ENCODE measurements around the gene OIT3.

The OIT3 gene

DNA sequence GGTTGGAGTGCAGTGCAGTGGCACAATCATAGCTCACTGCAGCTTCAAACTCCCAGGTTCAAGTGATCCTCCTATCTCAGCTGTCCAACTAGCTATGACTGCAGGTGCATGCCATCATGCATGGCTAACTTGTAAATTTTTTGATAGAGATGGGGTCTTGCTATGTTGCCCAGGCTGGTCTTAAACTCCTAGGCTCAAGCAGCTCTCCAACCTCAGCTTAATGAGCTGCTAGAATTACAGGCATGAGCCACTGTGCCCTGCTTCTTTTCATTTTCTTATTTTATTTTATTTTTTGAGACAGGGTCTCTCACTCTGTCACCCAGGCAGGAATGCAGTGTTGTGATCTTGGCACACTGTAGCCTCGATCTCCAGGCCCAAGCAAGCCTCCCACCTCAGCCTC, 53.4 kb downstream of the OIT3 start:
- TF ChIP-seq CREB1 (IDR thresholded peaks at IDR 0.05; ENCODE audit: low read depth) (no peak), YY1 (IDR thresholded peaks at IDR 0.05; ENCODE audit: low read depth) (no peak), TCF12 (IDR thresholded peaks at IDR 0.05; ENCODE audit: low read depth) (no peak), TEAD4 (IDR thresholded peaks at IDR 0.05) (no peak)

DNA sequence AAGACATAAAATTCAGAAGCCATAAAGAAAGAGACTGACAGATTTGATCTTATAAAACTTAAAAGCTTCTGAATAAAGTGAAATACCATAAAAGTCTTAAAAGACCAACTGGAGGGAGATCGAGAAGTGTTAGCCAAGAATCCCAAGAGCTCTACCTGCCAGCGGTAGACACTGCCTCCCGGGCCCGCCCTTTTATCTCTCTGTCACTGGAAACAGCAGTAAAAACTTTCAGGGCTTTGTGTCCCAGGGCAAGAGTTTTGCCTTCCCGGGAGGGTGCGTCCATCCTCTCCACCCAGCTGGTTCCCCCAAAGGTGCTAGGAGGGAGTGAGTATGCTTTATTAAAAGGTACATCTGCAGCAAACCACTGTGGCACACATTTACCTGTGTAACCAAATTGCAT, 55.2 kb downstream of the OIT3 start:
- no peak for TF ChIP-seq CREB1 (IDR thresholded peaks at IDR 0.05; ENCODE audit: low read depth)
- TF ChIP-seq YY1 (IDR thresholded peaks at IDR 0.05; ENCODE audit: low read depth): no peak

DNA sequence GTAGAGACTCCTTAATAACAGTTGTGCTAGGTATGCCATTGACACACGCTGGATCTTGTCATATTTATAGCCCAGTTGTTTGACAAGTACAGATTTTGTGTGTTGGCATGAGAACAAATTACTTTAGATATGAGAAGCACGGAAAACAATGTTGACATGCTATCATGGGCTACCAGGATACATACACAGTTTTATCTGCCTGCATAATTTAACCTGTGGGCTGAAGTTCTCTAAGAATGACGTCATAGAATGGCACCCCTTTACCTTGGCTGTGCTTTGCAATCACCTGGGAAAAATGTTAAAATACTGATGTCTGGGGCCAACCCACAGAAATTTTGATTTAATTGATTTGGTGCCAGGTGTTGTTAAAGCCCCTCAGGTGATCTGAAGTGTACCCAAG, 58.2 kb downstream of the OIT3 start:
- TF ChIP-seq TCF12 (IDR thresholded peaks at IDR 0.05; ENCODE audit: low read depth) (no peak), FOXM1 (IDR thresholded peaks at IDR 0.05; ENCODE audit: borderline replicate concordance, low read depth) (no peak), YY1 (IDR thresholded peaks at IDR 0.05; ENCODE audit: low read depth) (no peak), EGR1 (IDR thresholded peaks at IDR 0.05) (no peak), EP300 (IDR thresholded peaks at IDR 0.05; ENCODE audit: borderline replicate concordance) (no peak), RAD21 (IDR thresholded peaks at IDR 0.05; ENCODE audit: low read depth) (no peak), CEBPB (IDR thresholded peaks at IDR 0.05) (no peak), TAF1 (IDR thresholded peaks at IDR 0.05; ENCODE audit: low read depth) (no peak), ZBTB7A (IDR thresholded peaks at IDR 0.05; ENCODE audit: low read depth) (no peak), TEAD4 (IDR thresholded peaks at IDR 0.05) (no peak), NFIC (IDR thresholded peaks at IDR 0.05) (no peak)
- TF ChIP-seq, protein P1, sequence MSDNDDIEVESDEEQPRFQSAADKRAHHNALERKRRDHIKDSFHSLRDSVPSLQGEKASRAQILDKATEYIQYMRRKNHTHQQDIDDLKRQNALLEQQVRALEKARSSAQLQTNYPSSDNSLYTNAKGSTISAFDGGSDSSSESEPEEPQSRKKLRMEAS (IDR thresholded peaks at IDR 0.05): no peak
- TF ChIP-seq, protein P2, sequence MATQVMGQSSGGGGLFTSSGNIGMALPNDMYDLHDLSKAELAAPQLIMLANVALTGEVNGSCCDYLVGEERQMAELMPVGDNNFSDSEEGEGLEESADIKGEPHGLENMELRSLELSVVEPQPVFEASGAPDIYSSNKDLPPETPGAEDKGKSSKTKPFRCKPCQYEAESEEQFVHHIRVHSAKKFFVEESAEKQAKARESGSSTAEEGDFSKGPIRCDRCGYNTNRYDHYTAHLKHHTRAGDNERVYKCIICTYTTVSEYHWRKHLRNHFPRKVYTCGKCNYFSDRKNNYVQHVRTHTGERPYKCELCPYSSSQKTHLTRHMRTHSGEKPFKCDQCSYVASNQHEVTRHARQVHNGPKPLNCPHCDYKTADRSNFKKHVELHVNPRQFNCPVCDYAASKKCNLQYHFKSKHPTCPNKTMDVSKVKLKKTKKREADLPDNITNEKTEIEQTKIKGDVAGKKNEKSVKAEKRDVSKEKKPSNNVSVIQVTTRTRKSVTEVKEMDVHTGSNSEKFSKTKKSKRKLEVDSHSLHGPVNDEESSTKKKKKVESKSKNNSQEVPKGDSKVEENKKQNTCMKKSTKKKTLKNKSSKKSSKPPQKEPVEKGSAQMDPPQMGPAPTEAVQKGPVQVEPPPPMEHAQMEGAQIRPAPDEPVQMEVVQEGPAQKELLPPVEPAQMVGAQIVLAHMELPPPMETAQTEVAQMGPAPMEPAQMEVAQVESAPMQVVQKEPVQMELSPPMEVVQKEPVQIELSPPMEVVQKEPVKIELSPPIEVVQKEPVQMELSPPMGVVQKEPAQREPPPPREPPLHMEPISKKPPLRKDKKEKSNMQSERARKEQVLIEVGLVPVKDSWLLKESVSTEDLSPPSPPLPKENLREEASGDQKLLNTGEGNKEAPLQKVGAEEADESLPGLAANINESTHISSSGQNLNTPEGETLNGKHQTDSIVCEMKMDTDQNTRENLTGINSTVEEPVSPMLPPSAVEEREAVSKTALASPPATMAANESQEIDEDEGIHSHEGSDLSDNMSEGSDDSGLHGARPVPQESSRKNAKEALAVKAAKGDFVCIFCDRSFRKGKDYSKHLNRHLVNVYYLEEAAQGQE (IDR thresholded peaks at IDR 0.05; ENCODE audit: low read depth): no peak
- TF ChIP-seq, protein P3, sequence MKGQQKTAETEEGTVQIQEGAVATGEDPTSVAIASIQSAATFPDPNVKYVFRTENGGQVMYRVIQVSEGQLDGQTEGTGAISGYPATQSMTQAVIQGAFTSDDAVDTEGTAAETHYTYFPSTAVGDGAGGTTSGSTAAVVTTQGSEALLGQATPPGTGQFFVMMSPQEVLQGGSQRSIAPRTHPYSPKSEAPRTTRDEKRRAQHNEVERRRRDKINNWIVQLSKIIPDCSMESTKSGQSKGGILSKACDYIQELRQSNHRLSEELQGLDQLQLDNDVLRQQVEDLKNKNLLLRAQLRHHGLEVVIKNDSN (IDR thresholded peaks at IDR 0.05): no peak

DNA sequence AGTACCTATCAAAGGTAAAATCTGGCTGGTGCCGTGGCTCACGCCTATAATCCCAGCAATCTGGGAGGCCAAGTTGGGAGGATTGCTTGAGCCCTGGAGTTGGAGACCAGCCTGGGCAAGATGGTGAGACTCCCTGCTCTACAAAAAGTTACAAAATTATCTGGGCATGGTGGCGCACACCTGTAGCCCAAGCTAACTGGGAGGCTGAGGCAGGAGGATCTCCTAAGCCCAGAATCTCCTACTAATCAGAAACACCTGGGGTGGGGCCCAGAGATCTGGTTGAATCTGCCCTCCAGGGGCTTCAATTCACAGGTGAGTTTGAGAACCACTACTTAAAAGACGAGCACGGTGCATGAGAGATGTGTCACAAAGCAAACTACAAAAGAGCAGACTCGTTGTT, 58.6 kb downstream of the OIT3 start:
- no peak for TF ChIP-seq CEBPB (IDR thresholded peaks at IDR 0.05)
- TF ChIP-seq FOXM1 (IDR thresholded peaks at IDR 0.05; ENCODE audit: borderline replicate concordance, low read depth): no peak
- TF ChIP-seq, protein P3 (IDR thresholded peaks at IDR 0.05): no peak
- no peak for TF ChIP-seq NFIC (IDR thresholded peaks at IDR 0.05)
- TF ChIP-seq TCF12 (IDR thresholded peaks at IDR 0.05; ENCODE audit: low read depth): no peak
- TF ChIP-seq ZBTB7A (IDR thresholded peaks at IDR 0.05; ENCODE audit: low read depth): no peak
- TF ChIP-seq TEAD4 (IDR thresholded peaks at IDR 0.05): no peak
- no peak for TF ChIP-seq TAF1 (IDR thresholded peaks at IDR 0.05; ENCODE audit: low read depth)
- TF ChIP-seq, protein P2 (IDR thresholded peaks at IDR 0.05; ENCODE audit: low read depth): no peak
- TF ChIP-seq EP300 (IDR thresholded peaks at IDR 0.05; ENCODE audit: borderline replicate concordance): no peak
- TF ChIP-seq, protein P1 (IDR thresholded peaks at IDR 0.05): no peak
- no peak for TF ChIP-seq EGR1 (IDR thresholded peaks at IDR 0.05)
- no peak for TF ChIP-seq YY1 (IDR thresholded peaks at IDR 0.05; ENCODE audit: low read depth)
- no peak for TF ChIP-seq RAD21 (IDR thresholded peaks at IDR 0.05; ENCODE audit: low read depth)
- TF ChIP-seq CREB1 (IDR thresholded peaks at IDR 0.05; ENCODE audit: low read depth): no peak

DNA sequence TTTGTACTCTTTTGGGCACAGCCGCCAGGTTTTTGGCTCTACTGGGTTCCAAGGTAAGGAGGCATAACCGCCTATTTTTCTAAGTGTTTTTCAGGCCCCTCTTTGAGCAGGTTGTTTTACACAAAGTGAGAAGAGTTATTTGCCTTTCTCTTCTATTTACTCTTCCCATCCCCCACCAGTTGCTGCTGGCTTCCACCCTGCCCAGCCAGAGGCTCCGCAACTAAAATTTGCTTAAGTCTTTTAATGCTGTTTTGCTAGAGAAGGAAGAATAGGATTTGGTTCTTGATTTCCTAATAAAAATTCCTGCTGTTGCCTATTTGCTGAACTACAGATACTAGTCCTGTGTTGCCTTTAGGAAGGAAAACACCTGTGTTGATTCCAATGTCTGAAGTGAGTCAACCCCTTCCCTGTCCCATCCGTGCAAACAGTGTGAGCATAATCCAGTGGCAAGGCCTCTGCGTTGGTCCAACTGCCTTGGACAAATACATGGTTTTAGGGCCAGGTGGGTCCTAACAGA, 59.2 kb downstream of the OIT3 start:
- TF ChIP-seq TCF12 (IDR thresholded peaks at IDR 0.05; ENCODE audit: low read depth): no peak
- TF ChIP-seq, protein P3 (IDR thresholded peaks at IDR 0.05): no peak
- TF ChIP-seq RAD21 (IDR thresholded peaks at IDR 0.05; ENCODE audit: low read depth): no peak
- no peak for TF ChIP-seq FOXM1 (IDR thresholded peaks at IDR 0.05; ENCODE audit: borderline replicate concordance, low read depth)

DNA sequence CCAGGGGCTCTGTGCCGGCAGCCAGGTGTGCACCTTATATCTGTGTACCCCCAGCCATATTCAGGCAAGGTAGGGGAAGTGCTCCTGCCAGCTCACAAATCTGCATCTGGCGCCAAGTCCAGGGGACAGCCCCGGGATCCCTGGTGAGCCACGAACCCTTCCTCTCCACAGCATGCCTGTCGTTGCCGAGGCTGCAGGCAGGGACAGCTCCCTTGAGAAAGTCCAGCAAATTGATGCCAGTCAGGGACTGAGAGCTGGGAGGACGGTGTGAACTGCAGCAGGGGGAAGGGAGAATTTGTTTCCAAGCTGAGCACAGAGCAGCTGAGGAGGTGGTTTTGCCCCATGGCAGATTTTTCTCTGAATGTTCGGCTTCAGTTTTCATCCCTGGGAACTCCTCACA, 60.1 kb downstream of the OIT3 start:
- TF ChIP-seq, protein P1 (IDR thresholded peaks at IDR 0.05): no peak
- TF ChIP-seq, protein P2 (IDR thresholded peaks at IDR 0.05; ENCODE audit: low read depth): no peak
- TF ChIP-seq NFIC (IDR thresholded peaks at IDR 0.05): no peak
- TF ChIP-seq RAD21 (IDR thresholded peaks at IDR 0.05; ENCODE audit: low read depth): no peak
- no peak for TF ChIP-seq TCF12 (IDR thresholded peaks at IDR 0.05; ENCODE audit: low read depth)
